Tibial nerve (tissue), 4 donors: ENCODE data around the gene BARX1. TPM values are rescaled to one million over a fixed set of nuclear protein-coding genes. Genes with fewer than 3 reads are reported as not detected.

Experiments
- DNase-seq, 2 donors: peaks; one replicate each; pipeline ENCODE4 v3.0.0-alpha.2; 2019; ENCODE audit warnings: low spot score in 2 of 2
- H3K27ac ChIP-seq, 4 donors: fragments of 200-600 bp; sonication (generic) in 3 of 4; one replicate each; pipeline ENCODE4 v1.5.1; 2017 to 2019; ENCODE audit warnings: mild to moderate bottlenecking in 1 of 4
- H3K27me3 ChIP-seq, 2 donors: fragments of 200-600 bp; sonication (generic) in 1 of 2; one replicate each; pipeline versions ENCODE4 v1.5.1 to v1.6.0; 2017 to 2019
- H3K36me3 ChIP-seq, 3 donors: fragments of 200-600 bp; sonication (generic); one replicate each; pipeline ENCODE4 v1.5.1; 2018 to 2019
- H3K4me1 ChIP-seq, 4 donors: fragments of 200-600 bp; sonication (generic) in 3 of 4; one replicate each; pipeline ENCODE4 v1.5.1; 2017 to 2019
- H3K4me3 ChIP-seq, 4 donors: fragments of 200-600 bp; sonication (generic) in 3 of 4; one replicate each; pipeline ENCODE4 v1.5.1; 2017 to 2019; ENCODE audit warnings: mild to moderate bottlenecking in 1 of 4, moderate library complexity in 1 of 4
- H3K9me3 ChIP-seq, 4 donors: fragments of 200-600 bp; sonication (generic) in 3 of 4; one replicate each; pipeline ENCODE4 v1.5.1; 2017 to 2019
- EP300 ChIP-seq, 2 donors: sonication (generic); formaldehyde crosslinking; IDR thresholded peaks; one replicate each; pipeline ENCODE4 v1.6.1; 2017; ENCODE audit warnings: antibody characterized with exemption in 2 of 2, mild to moderate bottlenecking in 1 of 2
- POLR2A ChIP-seq, 2 donors: fragments of 450-650 bp; IDR thresholded peaks; one replicate each; pipeline ENCODE4 v1.6.1; 2017; ENCODE audit warnings: antibody characterized with exemption in 2 of 2, mild to moderate bottlenecking in 2 of 2, moderate library complexity in 2 of 2
- WGBS, 2 donors: methylation state at CpG; one replicate each; pipeline ENCODE4 v1.1.5; 2018; 5-methylcytosine and 5-hydroxymethylcytosine counted together
- total RNA-seq, 4 donors: library from RNA; depleted of rRNA; stranded (reverse); fragments of >200 nt; gene quantifications; one replicate each; pipeline ENCODE4 v1.1.0, GENCODE V29; 2016
- TF ChIP-seq, protein P1 (sequence below), 5 experiments: fragments of 200-600 bp in 3 of 5; fragments of 450-650 bp in 2 of 5; sonication (generic) in 3 of 5; IDR thresholded peaks; one replicate each; pipeline ENCODE4 v1.5.1; 2016 to 2019; ENCODE audit warnings: antibody characterized with exemption in 5 of 5, mild to moderate bottlenecking in 3 of 5, moderate library complexity in 2 of 5

BARX1 gene
- total RNA-seq, 4 donors from 2014 or later: not detected

DNA sequence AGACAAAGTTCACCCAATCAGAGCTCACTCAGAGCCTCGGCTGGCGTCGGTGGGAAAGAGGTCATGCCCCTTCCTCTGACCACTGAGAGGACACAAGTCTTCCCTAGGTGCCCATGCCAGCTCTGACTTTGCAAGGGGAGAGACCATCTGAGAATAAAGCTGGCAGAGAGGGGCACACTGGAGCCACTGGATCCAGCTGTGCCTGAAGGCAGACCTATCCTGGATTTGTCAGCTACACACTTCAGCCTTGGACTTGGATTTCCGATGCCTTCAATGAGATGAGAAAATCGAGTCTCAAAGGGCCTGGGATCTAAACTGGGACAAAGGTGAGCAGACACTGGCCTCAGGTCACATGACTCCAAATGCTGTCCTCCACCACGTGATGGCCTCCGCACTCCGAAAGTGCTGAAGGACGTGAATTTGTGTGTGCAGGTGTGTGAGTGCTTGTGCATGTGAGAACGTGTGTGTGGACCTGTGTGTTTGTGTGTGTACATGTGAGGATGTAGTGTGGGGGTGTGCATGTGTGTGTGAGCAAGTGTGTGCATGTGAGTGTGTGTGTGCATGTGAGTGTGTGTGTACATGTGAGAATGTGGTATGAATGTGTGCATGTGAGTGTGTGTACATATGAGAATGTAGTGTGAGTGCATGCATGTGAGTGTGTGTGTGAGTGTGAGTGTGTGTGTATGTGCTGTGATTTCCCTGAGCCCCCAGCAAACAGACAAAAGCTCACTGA is 37.9 kb downstream of the BARX1 start:
- H3K36me3 ChIP-seq: no peaks in the 10 kb centered on the region
- no peak overlapping the region for H3K4me3 ChIP-seq
- no peak overlapping the region for H3K27ac ChIP-seq
- peaks cover 0 to 6% of the 10 kb centered on the region in 2 donors for H3K27me3 ChIP-seq
- WGBS, 2 donors: 82 to 84% methylated on average over 10 of the region's 10 CpGs
- no peaks in the 10 kb centered on the region for H3K9me3 ChIP-seq
- no peak for TF ChIP-seq POLR2A (IDR thresholded peaks at IDR 0.05)
- TF ChIP-seq, protein P1, sequence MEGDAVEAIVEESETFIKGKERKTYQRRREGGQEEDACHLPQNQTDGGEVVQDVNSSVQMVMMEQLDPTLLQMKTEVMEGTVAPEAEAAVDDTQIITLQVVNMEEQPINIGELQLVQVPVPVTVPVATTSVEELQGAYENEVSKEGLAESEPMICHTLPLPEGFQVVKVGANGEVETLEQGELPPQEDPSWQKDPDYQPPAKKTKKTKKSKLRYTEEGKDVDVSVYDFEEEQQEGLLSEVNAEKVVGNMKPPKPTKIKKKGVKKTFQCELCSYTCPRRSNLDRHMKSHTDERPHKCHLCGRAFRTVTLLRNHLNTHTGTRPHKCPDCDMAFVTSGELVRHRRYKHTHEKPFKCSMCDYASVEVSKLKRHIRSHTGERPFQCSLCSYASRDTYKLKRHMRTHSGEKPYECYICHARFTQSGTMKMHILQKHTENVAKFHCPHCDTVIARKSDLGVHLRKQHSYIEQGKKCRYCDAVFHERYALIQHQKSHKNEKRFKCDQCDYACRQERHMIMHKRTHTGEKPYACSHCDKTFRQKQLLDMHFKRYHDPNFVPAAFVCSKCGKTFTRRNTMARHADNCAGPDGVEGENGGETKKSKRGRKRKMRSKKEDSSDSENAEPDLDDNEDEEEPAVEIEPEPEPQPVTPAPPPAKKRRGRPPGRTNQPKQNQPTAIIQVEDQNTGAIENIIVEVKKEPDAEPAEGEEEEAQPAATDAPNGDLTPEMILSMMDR (IDR thresholded peaks at IDR 0.05): no peak
- no peak for TF ChIP-seq EP300 (IDR thresholded peaks at IDR 0.05)
- no peaks in the 10 kb centered on the region for H3K4me1 ChIP-seq
- no peak for DNase-seq

DNA sequence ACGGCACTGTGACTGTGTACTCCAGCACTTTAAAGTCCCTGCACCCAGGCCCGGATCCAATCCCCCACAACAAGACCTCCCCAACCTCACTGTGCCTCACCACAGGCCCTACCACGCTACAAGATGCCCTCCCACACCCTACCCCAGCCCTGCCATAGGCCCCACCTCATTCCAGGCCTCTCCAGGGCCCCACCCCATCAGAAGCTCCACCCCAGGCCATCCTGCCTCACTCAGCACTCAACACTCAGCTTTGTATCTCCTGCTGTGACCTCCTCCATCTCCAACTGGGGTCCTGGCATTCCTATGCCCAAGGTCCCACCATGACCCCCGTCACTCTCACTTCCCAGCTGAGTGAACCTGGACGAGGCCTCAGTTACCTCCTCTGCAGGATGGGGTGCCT is 38.8 kb downstream of the BARX1 start:
- 59 to 66% methylated on average over 5 of the region's 5 CpGs for WGBS, 2 donors
- no peaks in the 10 kb centered on the region for H3K36me3 ChIP-seq
- DNase-seq: no peak
- no peak overlapping the region for H3K4me3 ChIP-seq
- no peak overlapping the region for H3K27ac ChIP-seq
- peaks cover 0 to 6% of the 10 kb centered on the region in 2 donors for H3K27me3 ChIP-seq
- H3K9me3 ChIP-seq: no peaks in the 10 kb centered on the region
- no peaks in the 10 kb centered on the region for H3K4me1 ChIP-seq
- TF ChIP-seq, protein P1 (IDR thresholded peaks at IDR 0.05): no peak
- TF ChIP-seq EP300 (IDR thresholded peaks at IDR 0.05) (no peak), POLR2A (IDR thresholded peaks at IDR 0.05) (no peak)

DNA sequence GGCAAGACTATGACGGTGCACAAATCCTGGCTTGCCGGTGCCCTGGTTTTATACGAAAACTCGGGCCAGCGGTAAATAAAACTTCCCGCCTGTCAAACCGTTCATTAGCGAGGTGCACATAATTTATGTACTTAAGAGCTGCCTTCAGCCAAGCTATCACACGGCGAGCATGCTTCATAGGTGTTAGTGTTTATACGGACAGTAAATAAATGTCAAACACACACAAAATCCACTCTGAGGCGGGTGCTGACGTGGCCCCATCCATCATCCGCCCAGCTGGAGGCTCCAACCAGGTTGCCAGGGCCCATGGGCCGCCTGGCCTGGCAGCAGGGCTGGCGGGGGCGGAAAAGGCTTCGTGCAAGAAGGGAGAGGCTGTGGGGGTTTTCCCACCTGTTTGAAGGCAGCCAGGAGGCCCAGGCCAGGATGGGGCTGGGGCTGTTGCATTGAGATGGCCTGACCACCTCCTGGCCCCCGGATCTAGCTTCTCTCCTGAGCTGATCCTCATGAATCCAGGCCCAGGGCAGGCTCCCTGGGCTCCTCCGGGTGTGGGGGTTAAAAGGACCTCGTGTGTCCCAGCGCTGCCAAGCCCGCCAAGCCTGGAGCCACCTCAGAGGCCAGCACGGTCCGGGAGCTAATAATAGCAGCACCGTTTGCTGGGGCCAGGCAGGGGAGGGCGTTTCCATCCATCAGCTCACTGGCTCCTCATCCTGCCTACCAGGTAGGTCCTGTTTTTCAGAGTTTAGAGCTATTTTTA is 43.2 kb downstream of the BARX1 start:
- H3K36me3 ChIP-seq: no peaks in the 10 kb centered on the region
- no peak overlapping the region for H3K4me3 ChIP-seq
- peaks cover 0 to 6% (median 0%) of the 10 kb centered on the region in 4 donors for H3K9me3 ChIP-seq
- no peaks in the 10 kb centered on the region for H3K4me1 ChIP-seq
- no peak overlapping the region for H3K27ac ChIP-seq
- 59 to 64% methylated on average over 24 to 25 of the region's 27 CpGs for WGBS, 2 donors
- no peak for DNase-seq
- no peaks in the 10 kb centered on the region for H3K27me3 ChIP-seq
- TF ChIP-seq, protein P1 (IDR thresholded peaks at IDR 0.05): no peak
- TF ChIP-seq EP300 (IDR thresholded peaks at IDR 0.05) (no peak), POLR2A (IDR thresholded peaks at IDR 0.05) (no peak)

DNA sequence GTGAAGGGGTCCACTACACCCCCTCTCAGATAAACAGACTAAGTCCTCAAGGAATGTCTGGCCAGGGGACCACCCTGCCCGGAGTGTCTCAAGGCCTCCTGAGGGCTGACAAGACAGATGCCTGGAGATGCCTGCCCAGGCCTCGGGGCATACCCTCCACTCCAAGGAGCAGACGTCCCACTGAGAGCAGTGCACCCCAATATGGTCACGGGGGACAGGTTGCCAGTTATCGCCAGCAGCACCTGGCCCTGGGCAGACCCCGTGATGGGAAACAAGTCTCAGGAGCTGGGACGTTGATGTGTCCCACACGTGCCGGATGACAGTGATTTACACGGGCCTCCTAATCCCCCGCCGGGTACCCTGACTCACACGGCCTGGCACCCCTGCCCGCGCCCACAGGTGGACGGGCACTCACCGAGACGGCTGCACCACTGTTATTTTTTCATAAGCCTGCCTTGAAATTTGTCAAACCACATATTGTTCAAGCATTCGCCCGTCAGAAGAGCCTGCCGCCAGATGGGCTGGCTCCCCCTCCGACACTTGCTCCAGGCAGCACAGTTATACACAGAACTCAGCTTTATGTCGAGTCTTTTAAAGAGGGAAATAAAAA is 43.9 kb downstream of the BARX1 start:
- Histone ChIP-seq H3K27ac (no peak overlapping the region), H3K36me3 (no peaks in the 10 kb centered on the region), H3K4me3 (no peak overlapping the region), H3K27me3 (no peaks in the 10 kb centered on the region), H3K4me1 (no peaks in the 10 kb centered on the region), H3K9me3 (peaks cover 0 to 6% (median 0%) of the 10 kb centered on the region in 4 donors)
- 68 to 73% methylated on average over 19 to 23 of the region's 23 CpGs for WGBS, 2 donors
- TF ChIP-seq, protein P1 (IDR thresholded peaks at IDR 0.05): no peak
- TF ChIP-seq POLR2A (IDR thresholded peaks at IDR 0.05) (no peak), EP300 (IDR thresholded peaks at IDR 0.05) (no peak)
- DNase-seq: no peak

DNA sequence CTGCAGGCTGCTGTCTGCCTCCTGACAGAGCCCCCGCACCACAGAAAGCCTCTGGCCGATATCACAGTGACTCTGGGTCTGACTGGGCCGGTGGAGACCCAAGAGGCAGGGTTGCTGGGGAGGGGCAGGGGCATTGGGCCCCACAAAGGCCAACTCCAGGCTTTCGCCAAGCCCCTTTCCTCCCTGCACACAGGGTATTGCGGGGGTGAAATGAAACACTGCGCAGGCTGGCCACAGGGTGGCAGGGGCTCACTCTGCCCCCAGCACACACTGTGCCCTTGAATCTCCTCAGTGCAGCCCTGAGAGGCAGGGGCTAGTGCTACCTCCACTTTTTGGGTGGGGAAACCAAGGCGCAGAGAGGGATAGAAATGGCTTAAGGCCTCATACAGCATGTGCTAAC is 44.6 kb downstream of the BARX1 start:
- no peaks in the 10 kb centered on the region for H3K4me1 ChIP-seq
- H3K9me3 ChIP-seq: peaks cover 0 to 6% (median 0%) of the 10 kb centered on the region in 4 donors
- no peaks in the 10 kb centered on the region for H3K36me3 ChIP-seq
- H3K27ac ChIP-seq: no peak overlapping the region
- no peak overlapping the region for H3K4me3 ChIP-seq
- TF ChIP-seq, protein P1 (IDR thresholded peaks at IDR 0.05): no peak
- TF ChIP-seq POLR2A (IDR thresholded peaks at IDR 0.05) (no peak), EP300 (IDR thresholded peaks at IDR 0.05) (no peak)
- DNase-seq: no peak
- 83 to 87% methylated on average over 3 to 6 of the region's 7 CpGs for WGBS, 2 donors
- no peaks in the 10 kb centered on the region for H3K27me3 ChIP-seq
